OCI-LY7 (cell line): ENCODE data around the gene BARX2. TPM values are rescaled to one million over a fixed set of nuclear protein-coding genes. Genes with fewer than 3 reads are reported as not detected.
A peak's percentile ranks its signal among the peaks of the same experiment; 100 is the strongest.

ENCODE experiments used
- BruUV-seq: library from RNA; stranded (reverse); fragments of 400-500 nt; replicated peaks from 2 replicates; lab custom pipeline; 2021; lab: Mats Ljungman, UMichigan
- CTCF ChIA-PET: fragments of 300-600 bp; sonication (Branson Sonifier 250); formaldehyde crosslinking; loops from one replicate; lab custom pipeline; 2022; ENCODE audit warnings: antibody characterized with exemption; ENCODE audit not compliant: unreplicated experiment; lab: Charles Lee
- POLR2A ChIA-PET: fragments of 300-600 bp; sonication (Branson Sonifier 250); formaldehyde crosslinking; loops from one replicate; lab custom pipeline; 2022; ENCODE audit warnings: antibody characterized with exemption; lab: Charles Lee
- DNase-seq: peaks from one replicate; pipeline ENCODE4 v3.0.0-alpha.2; 2015; ENCODE audit warnings: low spot score
- H2AFZ ChIP-seq: fragments of 200-600 bp; sonication (generic), shearing (Covaris generic); 2 replicates; pipeline ENCODE4 v1.6.1; 2014; ENCODE audit warnings: mild to moderate bottlenecking, antibody characterized with exemption, low read length, moderate library complexity
- H3K27ac ChIP-seq: fragments of 200-600 bp; sonication (generic); 2 replicates; pipeline ENCODE4 v1.5.1; 2014; ENCODE audit warnings: mixed run types, low read depth, mild to moderate bottlenecking, moderate library complexity, low read length, inconsistent platforms; ENCODE audit not compliant: poor library complexity, severe bottlenecking
- H3K36me3 ChIP-seq: fragments of 200-600 bp; sonication (generic); 2 replicates; pipeline ENCODE4 v1.6.1; 2014; ENCODE audit warnings: mild to moderate bottlenecking, antibody characterized with exemption, low read length, moderate library complexity, mixed read lengths; ENCODE audit not compliant: insufficient read depth
- H3K4me1 ChIP-seq: fragments of 200-600 bp; sonication (generic); 2 replicates; pipeline ENCODE4 v1.5.1; 2014; ENCODE audit warnings: mild to moderate bottlenecking, low read length; ENCODE audit not compliant: insufficient read depth, poor library complexity, severe bottlenecking
- H3K4me2 ChIP-seq: fragments of 200-600 bp; sonication (generic); 2 replicates; pipeline ENCODE4 v1.6.1; 2014; ENCODE audit warnings: mild to moderate bottlenecking, low read length
- H3K4me3 ChIP-seq: fragments of 200-600 bp; sonication (generic); 2 replicates; pipeline ENCODE4 v1.5.1; 2014; ENCODE audit warnings: mild to moderate bottlenecking, low read depth, low read length; ENCODE audit not compliant: poor library complexity, severe bottlenecking
- H3K79me2 ChIP-seq: fragments of 200-600 bp; sonication (generic); 2 replicates; pipeline ENCODE4 v1.6.1; 2016; ENCODE audit warnings: low read depth, mild to moderate bottlenecking, low read length, moderate library complexity, mixed read lengths; ENCODE audit not compliant: insufficient read depth
- H3K9me2 ChIP-seq: fragments of 200-600 bp; sonication (generic); 2 replicates; pipeline ENCODE4 v1.6.1; 2016; ENCODE audit warnings: mild to moderate bottlenecking, low read length, mixed read lengths; ENCODE audit not compliant: insufficient read depth
- H3K9me3 ChIP-seq: fragments of 200-600 bp; sonication (generic); 2 replicates; pipeline ENCODE4 v1.6.1; 2014; ENCODE audit warnings: mild to moderate bottlenecking, mixed run types, low read length, mixed read lengths
- H4K20me1 ChIP-seq: fragments of 200-600 bp; sonication (generic); 2 replicates; pipeline ENCODE4 v1.6.1; 2014; ENCODE audit warnings: mild to moderate bottlenecking, antibody characterized with exemption, low read length, moderate library complexity, mixed read lengths; ENCODE audit not compliant: insufficient read depth
- EZH2phosphoT487 ChIP-seq: fragments of 200-600 bp; sonication (generic); IDR thresholded peaks from 2 replicates; pipeline ENCODE4 v1.6.1; 2018; ENCODE audit warnings: low read depth, borderline replicate concordance, mild to moderate bottlenecking, mixed run types, antibody characterized with exemption, low read length, moderate library complexity, mixed read lengths
- intact Hi-C: fragments of 100-400 bp; cut with micrococcal nuclease; formaldehyde crosslinking; loops from one replicate; pipeline ENCODE4 v1.10.0; 2022; ENCODE audit not compliant: unreplicated experiment
- total RNA-seq, 2 experiments: library from RNA; depleted of rRNA in 1 of 2; stranded (reverse); fragments of >200 nt in 1 of 2; shearing (Covaris generic) in 1 of 2; gene quantifications; 2 replicates each; pipeline ENCODE4 v1.2.3, GENCODE V29; 2014 to 2022
- TF ChIP-seq, protein P1 (sequence below): fragments of 200-600 bp; sonication (generic); conservative IDR thresholded peaks from 2 replicates; pipeline ENCODE4 v1.5.1; 2014; ENCODE audit warnings: mild to moderate bottlenecking, antibody characterized with exemption, low read length, moderate library complexity, mixed read lengths

Gene BARX2
- total RNA-seq, 2 experiments from 2014 or later: 0.06 to 0.23 TPM

DNA sequence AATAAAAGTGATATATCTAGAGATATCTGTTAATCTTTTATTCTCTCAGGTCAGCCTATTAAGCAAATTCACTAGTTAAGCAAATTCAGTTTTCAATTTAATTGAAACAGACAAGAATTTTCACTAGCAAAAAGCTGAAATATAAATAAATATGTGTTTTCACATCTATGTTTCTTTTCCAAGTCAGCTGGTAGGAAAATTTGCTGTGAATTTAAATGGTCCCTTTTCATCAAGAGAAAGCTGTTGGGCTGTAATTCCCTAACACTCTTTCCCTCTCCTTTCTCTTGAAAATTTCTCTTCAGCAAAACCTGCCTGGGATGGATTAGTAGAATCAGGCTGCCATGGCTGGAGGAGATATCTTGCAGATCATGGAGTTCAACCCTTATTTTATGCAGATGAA is 46.9 kb upstream of the BARX2 start:
- H3K4me3 ChIP-seq: no peak overlapping the region
- TF ChIP-seq EZH2phosphoT487: no peak
- TF ChIP-seq, protein P1, sequence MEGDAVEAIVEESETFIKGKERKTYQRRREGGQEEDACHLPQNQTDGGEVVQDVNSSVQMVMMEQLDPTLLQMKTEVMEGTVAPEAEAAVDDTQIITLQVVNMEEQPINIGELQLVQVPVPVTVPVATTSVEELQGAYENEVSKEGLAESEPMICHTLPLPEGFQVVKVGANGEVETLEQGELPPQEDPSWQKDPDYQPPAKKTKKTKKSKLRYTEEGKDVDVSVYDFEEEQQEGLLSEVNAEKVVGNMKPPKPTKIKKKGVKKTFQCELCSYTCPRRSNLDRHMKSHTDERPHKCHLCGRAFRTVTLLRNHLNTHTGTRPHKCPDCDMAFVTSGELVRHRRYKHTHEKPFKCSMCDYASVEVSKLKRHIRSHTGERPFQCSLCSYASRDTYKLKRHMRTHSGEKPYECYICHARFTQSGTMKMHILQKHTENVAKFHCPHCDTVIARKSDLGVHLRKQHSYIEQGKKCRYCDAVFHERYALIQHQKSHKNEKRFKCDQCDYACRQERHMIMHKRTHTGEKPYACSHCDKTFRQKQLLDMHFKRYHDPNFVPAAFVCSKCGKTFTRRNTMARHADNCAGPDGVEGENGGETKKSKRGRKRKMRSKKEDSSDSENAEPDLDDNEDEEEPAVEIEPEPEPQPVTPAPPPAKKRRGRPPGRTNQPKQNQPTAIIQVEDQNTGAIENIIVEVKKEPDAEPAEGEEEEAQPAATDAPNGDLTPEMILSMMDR: no peak
- no peak overlapping the region for H3K4me2 ChIP-seq
- H3K4me1 ChIP-seq: no peaks in the 10 kb centered on the region
- H3K36me3 ChIP-seq: no peaks in the 10 kb centered on the region
- H3K9me3 ChIP-seq: no peaks in the 10 kb centered on the region
- DNase-seq: no peak
- H3K79me2 ChIP-seq: no peaks in the 10 kb centered on the region
- no TSS peak for BruUV-seq
- no peak overlapping the region for H2AFZ ChIP-seq
- no peaks in the 10 kb centered on the region for H3K9me2 ChIP-seq
- intact Hi-C loops: no loop called here
- ChIA-PET CTCF (no interaction called here), POLR2A (no interaction called here)
- no peak overlapping the region for H3K27ac ChIP-seq
- H4K20me1 ChIP-seq: no peaks in the 10 kb centered on the region

DNA sequence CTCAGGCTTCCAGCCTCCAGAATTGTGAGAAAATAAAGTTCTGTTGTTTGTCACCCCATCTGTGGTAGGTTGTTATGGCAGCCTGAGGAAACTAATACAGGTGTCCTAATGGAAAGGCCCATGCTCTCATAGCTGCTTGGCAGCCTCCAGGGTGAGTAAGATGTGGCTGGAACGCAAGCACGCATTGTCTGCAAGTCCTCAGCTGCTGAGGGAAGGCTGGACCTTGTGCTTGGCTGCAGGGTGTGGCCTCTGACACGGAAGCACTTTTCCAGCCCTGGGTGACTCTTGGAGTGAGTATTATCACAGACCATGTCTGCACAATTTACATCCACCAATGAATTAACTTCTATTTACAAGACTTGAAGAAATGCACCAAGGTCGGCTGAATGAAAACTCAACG is 44.4 kb upstream of the BARX2 start:
- no peak for TF ChIP-seq EZH2phosphoT487
- TF ChIP-seq, protein P1: no peak
- POLR2A ChIA-PET: no interaction called here
- no peak overlapping the region for H3K4me3 ChIP-seq
- intact Hi-C loops: loop anchor here (2.0 kb wide), 1 partner anchor 446 kb away; no protein-coding TSS in a partner anchor
- DNase-seq: no peak
- no peak overlapping the region for H2AFZ ChIP-seq
- H3K9me2 ChIP-seq: no peaks in the 10 kb centered on the region
- BruUV-seq: no TSS peak
- no peak overlapping the region for H3K27ac ChIP-seq
- CTCF ChIA-PET: no interaction called here
- H4K20me1 ChIP-seq: no peaks in the 10 kb centered on the region
- H3K4me2 ChIP-seq: no peak overlapping the region
- no peaks in the 10 kb centered on the region for H3K9me3 ChIP-seq
- H3K4me1 ChIP-seq: no peaks in the 10 kb centered on the region
- no peaks in the 10 kb centered on the region for H3K36me3 ChIP-seq
- no peaks in the 10 kb centered on the region for H3K79me2 ChIP-seq

DNA sequence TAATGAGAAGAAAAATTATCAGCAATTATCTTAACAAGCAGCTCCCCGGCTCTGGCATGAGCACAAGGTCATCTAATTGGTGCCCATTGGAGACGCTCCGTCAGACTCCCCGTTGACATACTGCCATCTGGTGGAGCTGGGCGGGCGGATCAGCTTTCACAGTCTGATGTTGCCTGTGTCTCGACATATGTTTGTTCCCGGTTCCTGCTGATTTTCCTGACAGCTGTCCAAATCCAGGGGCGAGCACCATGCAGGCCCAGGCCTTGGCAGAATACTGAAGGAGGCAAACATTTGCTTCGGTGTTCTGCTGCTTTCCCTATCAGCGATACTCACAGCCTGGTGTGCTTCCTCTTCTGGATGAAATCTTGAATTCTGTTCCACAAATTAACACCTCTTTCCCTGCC is 43.8 kb upstream of the BARX2 start:
- no peaks in the 10 kb centered on the region for H3K9me3 ChIP-seq
- H3K36me3 ChIP-seq: no peaks in the 10 kb centered on the region
- BruUV-seq: no TSS peak
- TF ChIP-seq EZH2phosphoT487: no peak
- TF ChIP-seq, protein P1: peak; percentile 84
- ChIA-PET CTCF (no interaction called here), POLR2A (no interaction called here)
- H3K79me2 ChIP-seq: no peaks in the 10 kb centered on the region
- H4K20me1 ChIP-seq: no peaks in the 10 kb centered on the region
- no peaks in the 10 kb centered on the region for H3K9me2 ChIP-seq
- no peaks in the 10 kb centered on the region for H3K4me1 ChIP-seq
- no peak overlapping the region for H3K4me2 ChIP-seq
- peak; percentile 49 for DNase-seq
- intact Hi-C loops: loop anchor here (2.0 kb wide), 2 partner anchors 215 to 447 kb away; no protein-coding TSS in a partner anchor
- no peak overlapping the region for H3K27ac ChIP-seq
- H2AFZ ChIP-seq: no peak overlapping the region
- no peak overlapping the region for H3K4me3 ChIP-seq
